Brain pericyte (primary cell): ENCODE results near the gene ELL3.
"Not testable (repeated sequence)": the region's sequence is repeated elsewhere in the genome, so short reads cannot be mapped to it uniquely, and the experiment has no call there.

Experiments used
- DNase-seq: peaks from one replicate; pipeline ENCODE4 v3.0.0-alpha.2; 2012; ENCODE audit warnings: low read depth, low spot score

Gene ELL3, protein sequence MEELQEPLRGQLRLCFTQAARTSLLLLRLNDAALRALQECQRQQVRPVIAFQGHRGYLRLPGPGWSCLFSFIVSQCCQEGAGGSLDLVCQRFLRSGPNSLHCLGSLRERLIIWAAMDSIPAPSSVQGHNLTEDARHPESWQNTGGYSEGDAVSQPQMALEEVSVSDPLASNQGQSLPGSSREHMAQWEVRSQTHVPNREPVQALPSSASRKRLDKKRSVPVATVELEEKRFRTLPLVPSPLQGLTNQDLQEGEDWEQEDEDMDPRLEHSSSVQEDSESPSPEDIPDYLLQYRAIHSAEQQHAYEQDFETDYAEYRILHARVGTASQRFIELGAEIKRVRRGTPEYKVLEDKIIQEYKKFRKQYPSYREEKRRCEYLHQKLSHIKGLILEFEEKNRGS

DNA sequence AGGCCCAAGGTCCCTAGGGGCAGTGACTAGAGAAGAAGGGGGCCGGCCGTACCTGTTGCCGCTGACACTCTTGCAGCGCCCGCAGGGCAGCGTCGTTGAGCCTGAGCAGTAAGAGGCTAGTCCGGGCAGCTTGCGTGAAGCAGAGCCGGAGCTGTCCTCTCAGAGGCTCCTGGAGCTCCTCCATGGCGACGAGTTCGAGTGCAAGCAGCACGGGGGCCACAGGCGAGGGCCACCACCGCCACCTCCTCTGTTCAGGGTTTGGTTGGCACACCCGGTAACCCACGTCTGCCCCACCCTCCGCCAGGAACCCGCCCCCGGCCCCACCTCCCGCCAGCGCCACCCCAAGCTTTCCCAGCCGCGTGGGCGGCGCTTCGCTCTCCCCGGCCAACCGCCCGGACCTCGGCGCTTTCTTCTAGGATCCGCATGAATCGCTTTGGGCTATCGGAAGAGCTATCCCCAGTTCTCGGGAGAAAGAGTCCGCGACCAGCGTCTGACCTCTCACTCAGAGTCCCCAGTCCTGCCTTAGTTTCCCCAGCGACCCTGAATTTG is at the start of gene ELL3:
Gene ELL3 (minus strand): TSS at position 249 of the 549 bp plus-strand sequence. CDS start 65 bp downstream, at position 184.
- no peak for DNase-seq

DNA sequence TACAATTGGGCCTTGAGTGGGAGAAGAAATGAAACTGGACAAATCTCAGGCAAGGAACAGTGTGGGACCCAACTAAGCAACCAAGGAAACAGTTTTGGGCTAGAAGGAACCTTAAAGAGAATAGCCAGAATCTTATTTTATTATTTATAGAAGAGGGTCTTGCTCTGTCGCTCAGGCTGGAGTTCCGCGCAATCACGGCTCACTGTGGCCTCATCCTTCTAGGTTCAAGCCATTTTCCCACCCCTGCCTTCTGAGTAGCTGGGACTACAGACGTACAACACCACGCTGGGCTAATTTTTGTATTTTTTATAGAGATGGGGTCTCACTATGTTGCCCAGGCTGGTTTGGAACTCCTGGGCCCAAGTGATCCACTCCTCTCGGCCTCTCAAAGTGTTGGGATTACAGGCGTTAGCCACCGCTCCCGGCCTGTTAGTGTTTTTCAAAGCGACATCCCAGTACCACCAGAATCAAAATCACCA is 49.3 kb upstream of the ELL3 start:
- DNase-seq: no peak

DNA sequence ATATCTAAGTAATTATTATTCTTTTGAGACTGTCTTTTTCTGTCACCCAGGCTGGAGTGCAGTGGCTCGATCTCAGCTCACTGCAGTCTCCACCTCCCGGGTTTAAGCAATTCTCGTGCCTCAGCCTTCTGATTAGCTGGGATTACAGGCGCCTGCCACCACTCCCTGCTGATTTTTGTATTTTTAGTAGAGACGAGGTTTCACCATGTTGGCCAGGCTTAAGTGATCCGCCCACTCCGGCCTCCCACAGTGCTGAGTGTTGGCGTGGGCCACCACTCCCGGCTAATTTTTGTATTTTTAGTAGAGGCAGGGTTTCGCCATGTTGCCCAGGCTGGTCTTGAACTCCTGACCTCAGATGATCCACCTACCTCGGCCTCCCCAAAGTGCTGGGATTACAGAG is 48.5 kb upstream of the ELL3 start:
- DNase-seq: not testable (repeated sequence)

DNA sequence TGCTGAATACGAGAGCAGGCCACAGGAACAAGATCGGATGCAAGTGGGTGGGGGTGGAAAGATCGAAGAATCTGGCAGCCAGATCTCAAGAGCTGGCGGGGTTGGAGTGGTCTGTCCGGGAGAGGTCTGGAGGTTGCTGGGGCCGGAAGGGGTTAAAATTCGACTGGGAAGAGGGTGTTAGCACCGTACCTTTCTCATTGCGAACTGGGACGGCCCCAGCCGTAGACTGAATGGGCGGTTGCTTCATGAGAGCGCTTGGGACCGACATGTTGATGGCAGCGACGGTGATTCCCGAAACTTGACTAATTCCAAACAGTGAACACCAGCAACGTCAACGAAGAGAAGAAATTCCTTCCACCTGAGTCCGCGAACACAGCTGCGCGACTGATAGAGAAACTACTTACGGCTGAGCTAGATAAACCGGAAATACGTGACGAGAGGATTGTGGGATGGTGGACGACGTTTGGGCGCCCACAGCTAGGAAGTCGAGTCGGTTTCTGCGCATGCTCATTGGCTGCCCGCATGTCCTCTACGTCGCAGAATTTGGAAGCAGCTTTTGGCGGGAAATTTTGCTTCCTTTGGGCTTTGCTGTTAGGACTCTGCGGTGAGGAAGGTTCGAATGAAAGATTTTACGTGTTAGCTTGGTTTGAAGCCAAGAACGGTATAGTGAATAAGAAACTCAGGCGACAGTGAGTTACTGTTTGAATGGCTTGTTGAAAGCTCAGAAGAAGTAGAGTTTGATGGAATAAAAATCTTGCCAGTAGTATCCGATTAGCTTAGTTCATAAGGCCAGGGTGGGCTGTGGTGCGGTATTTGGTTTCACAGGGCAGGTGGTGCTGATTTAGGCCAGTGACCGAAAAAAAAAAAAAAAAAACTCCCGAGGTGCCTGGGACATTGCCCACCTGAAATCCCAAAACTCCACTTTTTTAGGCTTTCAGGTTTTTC is 47.8 kb upstream of the ELL3 start, which contains the start of gene MFAP1:
Gene MFAP1 (minus strand): TSS at position 389 of the 945 bp plus-strand sequence. CDS start 121 bp downstream, at position 268.
- peak; percentile 80 for DNase-seq

DNA sequence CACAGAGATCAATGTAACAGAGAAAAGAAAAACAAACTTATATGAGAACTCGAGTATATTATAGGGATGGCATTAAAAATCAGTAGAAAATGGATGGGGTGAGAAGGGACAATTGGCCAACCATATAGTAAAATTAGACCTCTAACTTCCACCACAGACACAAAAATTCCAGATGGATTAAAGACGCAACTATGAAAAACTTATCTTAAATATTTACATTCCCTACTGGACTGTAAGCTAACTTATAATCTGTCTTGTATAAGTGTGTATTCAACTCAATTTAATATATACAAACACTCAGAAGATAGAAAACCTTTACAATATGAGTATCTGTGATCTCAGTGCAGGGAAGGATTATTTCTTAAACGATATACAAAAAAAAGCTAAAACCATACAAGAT is 44.7 kb upstream of the ELL3 start:
- DNase-seq: no peak

DNA sequence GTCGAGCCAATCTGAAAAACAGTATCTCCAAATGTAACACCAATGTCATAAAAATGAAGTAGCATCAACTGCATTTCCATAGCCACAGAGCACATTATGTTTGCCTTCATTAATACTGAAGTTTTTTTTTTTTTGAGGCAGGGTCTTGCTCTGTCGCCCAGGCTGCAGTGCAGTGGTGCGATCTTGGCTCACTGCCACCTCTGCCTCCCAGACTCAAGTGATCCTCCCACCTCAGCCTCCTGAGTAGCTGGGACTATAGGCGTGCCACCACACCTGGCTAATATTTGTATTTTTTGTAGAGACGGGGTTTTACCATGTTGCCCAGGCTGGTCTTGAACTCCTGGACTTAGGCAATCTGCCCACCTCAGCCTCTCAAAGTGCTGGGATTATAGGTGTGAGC is 38.3 kb upstream of the ELL3 start:
- DNase-seq: not testable (repeated sequence)

DNA sequence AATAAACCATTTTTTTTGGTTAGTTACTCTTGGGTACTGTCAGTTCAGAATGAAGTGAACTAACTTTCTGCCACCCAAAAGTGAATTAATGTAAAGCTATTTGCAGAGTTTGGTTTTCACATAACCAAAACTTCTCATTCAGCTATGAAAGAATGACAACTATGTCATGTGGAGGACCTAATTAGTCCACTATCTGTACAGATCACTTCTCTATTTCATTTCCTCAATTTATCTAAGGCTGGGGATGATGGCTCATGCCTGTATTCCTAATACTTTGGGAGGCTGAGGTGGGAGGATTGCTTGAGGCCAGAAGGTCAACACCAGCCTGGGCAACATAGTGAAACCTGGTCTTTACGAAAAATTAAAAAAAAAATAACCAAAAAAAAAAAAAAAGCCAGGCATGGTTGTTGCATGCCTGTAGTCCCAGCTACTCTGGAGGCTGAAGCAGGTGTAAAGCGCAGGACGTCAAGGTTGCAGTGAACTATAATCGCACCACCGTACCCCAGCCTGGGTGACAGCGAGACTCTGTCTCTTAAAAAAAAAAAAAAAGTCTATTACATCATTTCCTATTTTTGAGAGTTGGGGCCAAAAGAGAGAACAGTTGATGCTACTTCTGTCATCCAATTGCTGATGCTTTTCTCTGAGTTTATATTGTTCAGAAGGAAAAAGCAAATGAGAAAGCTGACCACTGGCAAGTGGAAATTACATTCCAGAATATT is 32.4 kb upstream of the ELL3 start:
- DNase-seq: no peak

DNA sequence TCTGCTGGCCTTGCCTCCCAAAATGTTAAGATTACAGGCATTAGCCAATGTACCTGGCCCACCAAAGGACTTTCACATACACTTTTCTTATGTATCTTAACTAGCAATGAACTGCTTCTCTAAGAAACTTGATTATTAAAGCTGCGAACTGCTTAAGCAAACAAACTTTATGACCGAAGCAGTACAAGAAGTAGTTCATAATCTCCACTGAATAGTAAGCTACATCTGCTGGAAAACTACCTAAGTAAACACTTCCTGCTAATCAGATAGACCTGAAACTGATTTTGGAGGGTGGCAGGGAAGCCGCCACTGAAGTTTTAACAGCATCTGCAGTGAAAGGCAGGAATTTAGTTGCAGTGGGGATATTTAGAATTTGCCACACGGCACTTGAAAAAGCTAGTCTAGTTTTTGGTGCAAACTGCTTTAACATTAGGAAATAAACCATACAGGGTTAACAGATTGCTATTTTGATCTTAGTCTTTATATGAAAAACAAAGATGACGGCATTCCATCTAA is 31.7 kb upstream of the ELL3 start:
- DNase-seq: no peak

DNA sequence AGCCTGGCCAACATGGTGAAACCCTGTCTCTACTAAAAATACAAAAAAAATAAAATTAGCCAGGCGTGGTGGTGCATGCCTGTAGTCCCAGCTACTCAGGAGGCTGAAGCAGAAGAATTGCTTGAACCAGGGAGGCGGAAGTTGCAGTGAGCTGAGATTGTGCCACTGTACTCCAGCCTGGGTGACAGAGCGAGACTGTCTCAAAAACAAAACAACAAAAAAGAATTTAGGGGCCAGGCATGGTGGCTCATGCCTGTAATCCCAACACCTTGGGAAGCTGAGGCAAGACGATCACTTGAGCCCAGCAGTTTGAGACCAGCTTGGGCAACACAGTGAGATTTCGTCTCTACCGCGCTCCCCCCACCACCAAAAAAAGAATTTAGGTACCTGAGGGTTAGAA is 25.9 kb upstream of the ELL3 start:
- DNase-seq: not testable (repeated sequence)

DNA sequence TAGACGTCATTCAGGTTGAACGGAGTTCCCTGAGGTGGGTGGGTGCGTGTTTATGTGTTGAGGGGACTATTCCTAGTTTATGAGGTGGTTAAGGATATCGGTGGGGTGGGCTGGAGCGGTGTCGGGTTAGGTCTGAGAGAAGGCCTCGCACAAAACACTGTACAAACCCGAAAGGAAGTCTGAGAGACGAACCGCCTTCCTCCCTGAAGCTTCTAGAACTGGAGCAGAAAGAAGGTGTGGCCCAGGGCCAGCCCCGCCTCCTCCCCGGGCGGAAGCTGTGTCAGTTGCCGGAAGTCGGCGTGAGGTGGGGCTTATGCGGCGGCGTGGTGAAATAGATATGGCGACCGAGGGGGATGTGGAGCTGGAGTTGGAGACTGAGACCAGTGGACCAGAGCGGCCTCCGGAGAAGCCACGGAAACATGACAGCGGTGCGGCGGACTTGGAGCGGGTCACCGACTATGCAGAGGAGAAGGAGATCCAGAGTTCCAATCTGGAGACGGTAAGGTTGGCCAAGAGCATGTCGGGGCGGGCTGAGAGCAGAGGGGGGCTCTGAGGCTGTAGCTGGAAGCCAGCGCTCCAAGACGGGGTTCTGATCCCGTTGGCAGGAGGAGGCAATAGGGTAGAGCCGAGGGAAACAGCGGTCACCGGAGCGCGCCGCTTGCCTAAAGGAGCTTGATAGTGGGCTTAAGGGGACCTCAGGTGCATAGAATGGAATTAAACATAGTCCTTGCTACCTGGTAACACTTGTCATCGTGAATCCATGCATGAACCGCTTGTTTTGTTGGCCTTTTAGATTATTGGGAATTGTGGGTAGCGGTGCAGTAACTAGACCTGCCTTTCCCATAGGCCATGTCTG is 23.7 kb upstream of the ELL3 start, which contains the start of gene HYPK:
Gene HYPK (plus strand): TSS at position 314 of the 856 bp plus-strand sequence. CDS start 24 bp downstream, at position 338.
- DNase-seq: peak; percentile 59

DNA sequence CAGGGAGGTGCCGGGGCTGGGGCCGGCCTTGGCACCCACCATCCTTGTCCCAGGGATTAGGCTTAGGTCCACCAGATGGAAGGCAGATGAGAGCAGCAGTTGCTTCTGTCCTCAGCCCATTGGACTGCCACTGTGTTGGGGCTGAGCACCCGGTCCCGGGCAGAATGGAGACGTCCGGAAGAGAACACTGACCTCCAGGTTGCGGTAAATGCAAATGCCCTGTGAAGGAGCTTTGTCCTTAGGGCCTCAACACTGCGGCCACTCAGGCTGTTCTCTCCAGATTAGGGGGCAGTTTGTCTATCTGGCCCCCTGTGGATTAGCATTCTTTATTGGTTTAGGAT is 23.1 kb upstream of the ELL3 start, which contains the start of gene SERINC4:
Gene SERINC4 (minus strand): TSS at position 276 of the 341 bp plus-strand sequence. CDS start 234 bp downstream, at position 42.
- DNase-seq: no peak

DNA sequence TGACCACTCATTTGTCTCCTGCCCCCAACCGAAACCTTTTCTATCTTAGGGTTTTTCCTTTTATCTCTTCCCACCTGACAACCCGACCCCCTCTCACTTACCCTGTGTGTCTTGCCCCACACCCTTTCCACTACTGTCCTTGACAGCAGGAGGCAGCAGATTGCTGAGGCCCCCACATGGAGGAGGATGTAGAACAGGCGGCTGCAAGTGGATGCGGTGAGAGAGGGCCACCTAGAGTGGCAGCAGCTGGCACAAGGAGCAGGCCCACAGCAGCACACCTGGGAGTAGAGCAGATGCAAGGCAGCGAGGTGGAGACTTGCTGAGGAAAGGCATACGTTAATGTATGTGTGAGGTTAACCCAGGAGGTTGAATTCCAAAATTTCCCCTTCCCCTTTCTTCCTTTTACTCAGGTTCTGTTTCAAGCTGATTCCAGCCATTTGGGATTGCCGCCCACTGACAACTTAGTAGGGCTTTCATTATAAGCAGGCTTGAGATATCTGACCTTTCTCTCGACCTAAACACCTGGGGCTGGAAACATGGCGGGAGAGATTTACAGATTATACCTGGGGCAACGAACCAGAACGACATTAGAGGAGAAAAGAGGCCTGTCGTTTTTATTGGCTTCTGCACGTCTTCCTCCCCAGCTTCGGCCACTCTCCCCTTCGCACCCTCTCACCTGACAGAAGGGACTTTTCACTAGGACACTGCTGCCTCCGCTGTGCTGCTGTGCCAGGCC is 22.6 kb upstream of the ELL3 start:
- DNase-seq: no peak

DNA sequence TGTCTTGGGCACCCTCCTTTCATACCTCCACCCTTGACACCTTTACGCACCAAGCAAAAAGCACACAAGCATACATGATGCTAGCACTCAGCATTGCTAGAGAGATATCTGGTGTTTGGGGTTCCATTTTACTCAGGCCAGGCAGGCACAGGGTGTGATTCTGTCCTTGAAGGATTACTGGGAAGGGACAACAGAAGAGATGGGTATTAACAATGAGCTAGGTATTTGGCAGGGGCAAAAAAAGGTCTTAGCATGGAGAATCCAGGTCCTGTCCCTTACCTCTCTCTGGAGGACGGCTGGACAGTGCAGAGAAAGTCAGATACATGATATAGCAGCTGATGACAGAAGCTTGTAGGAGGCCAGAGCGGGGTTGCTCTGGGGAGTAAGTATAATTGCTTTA is 19.8 kb upstream of the ELL3 start:
- DNase-seq: no peak

DNA sequence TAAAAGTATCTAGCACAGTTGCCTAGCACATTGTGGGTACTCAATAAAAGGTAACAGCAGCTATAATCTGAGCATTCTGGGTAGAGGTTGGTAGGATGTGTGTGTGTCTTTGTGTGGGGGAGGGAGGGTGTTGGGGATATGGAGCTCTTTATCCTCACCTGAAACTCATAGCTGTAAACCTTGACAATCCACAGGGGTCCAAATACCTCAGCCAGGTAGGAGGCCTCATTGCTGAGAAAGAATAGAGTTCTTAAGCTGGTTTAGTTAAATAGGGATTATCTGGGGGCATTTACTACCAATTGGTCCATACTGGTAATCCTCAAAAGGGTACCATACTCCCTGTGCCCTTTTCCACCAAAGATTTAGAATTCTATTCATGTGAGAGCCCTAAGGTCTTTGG is 19.2 kb upstream of the ELL3 start:
- DNase-seq: no peak

DNA sequence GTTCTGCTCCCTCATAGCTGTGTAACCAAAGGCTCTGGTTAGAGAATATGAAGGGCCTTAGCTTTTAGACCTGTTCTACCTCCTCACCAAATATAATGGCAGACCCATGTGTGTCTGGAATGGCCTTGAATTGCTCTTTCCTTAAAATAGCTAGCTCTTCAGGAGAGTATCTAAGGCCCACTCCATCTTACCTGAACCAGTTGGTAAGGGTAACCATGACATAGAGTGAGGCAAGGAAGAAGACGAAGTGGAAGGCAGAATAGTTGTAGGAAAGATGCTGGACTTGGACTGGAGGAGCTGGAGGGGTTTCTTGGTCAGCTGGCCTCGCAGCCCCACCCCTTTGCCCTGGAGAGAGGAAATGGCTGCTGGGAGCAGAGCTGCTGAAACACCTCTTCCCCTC is 18.4 kb upstream of the ELL3 start:
- DNase-seq: no peak

DNA sequence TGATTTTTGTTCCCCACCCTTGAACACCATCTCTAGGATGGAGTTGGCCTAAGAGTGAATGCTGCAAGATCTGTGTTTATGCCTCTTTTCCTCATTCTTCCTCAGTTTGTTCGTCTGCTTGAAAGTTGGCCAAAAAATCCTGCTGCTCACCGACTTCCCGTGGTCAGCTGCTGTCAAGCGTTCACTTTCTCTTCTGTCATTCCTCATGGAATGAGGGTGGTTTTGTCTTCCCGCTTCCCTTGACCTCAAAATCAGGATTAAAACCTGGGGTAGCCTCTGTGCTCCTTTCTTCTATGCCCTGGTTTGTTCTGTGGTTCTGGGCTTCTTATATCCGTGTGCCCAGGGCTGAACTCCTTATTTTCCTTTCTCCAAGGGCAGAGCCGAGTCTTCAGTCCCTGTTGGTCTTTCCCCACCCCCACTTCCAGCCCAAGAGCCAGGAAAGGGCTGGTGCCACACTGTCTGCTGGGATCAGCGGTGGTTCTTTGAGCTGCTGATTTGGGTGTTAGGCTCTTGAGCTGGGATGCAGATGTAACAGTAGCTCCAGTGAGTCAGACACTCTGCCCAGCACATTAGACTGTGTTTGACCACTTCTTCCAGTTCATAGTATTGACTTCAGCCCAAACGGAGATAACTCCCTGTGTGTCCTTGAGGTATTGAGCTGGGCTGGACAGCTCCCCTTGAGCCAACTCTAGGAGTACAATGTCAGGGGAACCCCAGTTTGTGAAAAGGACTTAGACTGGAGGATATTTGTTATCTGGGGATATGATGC is 17.7 kb upstream of the ELL3 start:
- DNase-seq: no peak

DNA sequence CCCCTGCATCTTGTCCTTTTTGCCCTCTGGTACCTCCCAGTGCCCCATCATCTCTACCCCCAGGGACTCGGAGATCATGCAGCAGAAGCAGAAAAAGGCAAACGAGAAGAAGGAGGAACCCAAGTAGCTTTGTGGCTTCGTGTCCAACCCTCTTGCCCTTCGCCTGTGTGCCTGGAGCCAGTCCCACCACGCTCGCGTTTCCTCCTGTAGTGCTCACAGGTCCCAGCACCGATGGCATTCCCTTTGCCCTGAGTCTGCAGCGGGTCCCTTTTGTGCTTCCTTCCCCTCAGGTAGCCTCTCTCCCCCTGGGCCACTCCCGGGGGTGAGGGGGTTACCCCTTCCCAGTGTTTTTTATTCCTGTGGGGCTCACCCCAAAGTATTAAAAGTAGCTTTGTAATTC is 16.9 kb upstream of the ELL3 start:
- no peak for DNase-seq

DNA sequence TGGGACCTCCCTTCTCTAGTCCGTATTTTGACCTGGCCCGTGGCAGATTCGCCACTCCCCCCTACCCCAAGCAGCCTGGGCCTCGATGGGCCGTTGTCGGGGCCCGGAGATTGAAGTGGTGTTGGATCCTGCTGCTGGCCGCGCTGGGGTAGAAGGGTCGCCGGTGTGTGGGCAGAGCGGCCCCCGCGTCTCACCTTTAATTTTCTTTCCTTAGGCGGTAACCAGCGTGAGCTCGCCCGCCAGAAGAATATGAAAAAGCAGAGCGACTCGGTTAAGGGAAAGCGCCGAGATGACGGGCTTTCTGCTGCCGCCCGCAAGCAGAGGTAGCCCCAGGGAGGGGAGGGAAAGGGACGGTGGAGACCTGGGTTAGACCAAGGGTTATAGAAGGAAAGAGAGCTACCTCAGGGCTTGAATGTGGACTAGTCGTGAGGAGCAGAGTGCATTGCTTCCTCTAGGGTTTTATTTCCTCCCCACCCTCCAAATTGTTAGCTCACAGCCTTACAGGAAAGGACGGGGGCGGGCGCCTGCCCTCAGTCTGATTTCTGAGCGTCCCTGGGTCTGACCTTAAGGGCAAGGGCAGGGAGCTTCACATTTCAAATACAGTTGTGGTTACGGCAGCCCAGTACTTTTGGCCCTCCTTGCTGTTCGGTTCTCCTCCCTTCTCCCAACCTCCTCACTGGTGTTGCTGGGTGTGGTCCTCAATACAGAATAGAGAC is 16.2 kb upstream of the ELL3 start:
- DNase-seq: no peak
